HG03280 (cell line): Measurements from ENCODE around the gene MOV10L1.

Source experiments
- ATAC-seq: cut with Tn5 transposase; IDR thresholded peaks from one replicate; pipeline ENCODE4 v1.9.1; 2021; ENCODE audit warnings: mild to moderate bottlenecking, moderate library complexity; ENCODE audit not compliant: unreplicated experiment

The MOV10L1 gene

DNA sequence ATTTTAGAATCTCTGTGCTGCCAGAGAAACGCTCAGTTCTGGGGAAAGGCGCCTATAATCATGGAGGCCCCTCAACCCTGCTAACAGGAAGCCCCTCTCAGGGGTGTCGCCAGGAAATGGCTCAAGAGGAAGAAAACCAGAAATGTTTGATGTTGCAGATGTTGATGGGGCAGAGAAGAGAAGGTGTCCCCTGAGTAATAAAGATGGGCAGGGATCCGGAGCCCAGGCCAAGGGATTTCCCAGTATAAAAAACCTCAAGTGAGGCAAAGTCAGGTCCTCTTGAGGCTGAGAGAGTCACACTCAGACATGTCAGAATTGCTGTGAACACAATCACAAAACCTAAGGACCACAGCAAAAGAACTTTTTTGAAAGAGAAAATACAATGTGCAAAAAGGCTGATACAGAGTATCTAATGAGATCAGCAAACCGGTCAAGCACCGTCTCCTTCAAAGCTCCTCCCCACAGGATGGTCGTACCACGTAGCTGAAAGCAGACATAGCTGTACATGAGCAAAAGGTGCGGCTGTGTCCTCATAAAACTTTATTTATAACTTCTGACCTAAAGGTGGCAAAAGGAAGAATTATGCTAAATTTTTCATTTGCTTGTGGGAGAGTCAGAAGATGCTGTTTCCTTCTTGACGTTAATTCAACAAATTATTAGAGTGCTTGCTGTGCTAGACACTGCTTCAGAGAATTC is 12.2 kb downstream of the MOV10L1 start:
- ATAC-seq = no peak

DNA sequence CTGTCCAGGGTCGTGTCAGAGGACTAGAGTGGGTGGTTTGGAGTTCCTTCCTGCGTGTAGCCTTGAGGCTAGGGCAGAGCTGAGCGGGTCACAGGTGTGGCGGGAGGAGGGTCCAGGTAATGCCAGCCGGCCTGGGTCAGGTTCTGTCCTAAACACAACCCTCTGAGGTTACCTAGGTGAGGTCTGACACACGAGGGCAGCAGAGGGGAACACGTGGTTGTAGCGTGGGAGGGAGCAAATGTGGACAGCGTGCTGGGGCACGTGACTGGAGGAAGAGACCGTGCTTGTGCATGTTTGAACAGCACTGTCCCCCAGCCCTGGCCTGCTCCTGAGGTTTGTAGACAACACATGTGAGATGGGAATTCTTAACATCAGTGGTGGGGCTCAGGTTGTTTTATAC is 13.1 kb downstream of the MOV10L1 start:
- ATAC-seq = no peak

GRCh38 chr22:50104141-50104544 is 14.3 kb downstream of the MOV10L1 start:
- ATAC-seq = no peak

DNA sequence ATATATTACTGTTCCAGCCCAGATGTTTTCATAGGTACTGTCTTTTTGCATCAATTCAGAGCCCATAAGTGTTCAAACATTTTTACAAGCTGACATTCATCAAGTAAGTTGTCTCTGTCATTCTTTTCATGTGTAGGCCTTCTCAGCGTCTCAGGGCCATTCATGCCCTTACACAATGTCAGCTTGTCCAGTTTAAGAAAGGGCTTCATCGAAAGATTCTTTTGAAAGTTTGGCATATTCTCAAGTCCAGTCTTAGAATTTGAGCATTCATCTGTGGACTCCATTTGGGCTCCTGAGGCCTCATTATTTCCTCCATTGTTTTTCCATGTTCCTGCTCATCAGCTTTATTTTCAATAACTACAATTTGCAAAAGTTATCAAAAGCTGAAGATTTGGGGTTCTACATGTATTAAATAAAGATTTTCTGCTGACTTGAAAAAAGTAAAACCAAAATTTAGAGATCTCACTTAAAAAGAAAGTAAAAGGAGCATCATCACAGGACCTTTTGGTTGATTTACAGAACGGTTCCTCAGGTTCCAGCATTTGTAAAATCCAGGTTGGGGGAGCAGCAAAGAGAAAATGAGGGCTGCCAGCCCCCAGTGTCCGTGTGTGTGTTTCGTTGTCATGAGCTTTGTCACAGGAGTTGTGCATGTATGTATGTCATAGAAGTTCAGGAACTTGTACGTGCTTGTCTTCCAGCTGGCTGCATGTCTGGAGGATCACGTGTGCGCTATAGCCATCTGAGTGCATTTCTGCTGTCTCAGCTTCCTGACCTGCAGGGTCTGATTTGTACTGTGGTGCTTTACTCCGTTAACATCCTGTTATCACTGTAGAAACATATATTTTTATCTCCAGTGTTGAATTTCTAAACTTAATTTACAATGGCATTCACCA is 15.6 kb downstream of the MOV10L1 start:
- no peak for ATAC-seq

DNA sequence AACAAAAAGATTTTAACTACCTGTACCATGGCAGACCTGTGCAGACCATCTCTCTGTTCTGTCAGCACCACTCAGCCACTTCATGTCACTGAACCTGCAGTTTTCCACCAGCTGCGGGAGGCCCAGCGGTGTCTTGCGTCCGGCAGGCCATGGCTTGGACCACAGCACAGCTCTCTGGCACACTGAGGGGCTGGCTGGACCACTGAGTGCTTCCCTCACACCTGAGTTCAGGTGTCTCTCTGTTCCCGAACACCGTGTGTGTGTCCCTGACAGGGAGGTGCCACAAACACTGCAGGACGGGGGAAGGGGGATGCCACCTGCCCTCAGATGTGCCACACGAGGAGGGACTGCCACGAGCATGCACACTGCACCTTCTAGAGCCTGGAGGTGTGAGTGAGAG is 17.7 kb downstream of the MOV10L1 start:
- no peak for ATAC-seq

DNA sequence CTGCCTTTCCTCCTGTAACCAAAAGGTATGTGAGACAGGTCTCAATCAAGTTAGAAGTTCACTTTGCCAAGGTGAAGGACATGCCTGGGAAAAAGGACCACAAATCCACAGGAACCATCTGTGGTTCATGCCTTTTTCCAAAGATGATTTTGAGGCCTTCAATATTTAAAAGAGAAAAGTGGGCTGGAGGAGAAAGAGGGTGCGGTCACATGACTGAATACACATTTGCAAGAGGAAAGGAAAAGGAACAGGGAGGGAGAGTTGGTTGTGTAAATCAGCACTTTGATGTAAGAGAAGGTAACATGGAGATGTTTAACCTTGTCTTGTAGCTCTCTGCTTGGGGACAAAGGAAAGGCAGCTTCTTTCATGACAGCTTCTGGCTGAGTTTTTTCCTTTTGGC is 21.2 kb downstream of the MOV10L1 start:
- no peak for ATAC-seq

DNA sequence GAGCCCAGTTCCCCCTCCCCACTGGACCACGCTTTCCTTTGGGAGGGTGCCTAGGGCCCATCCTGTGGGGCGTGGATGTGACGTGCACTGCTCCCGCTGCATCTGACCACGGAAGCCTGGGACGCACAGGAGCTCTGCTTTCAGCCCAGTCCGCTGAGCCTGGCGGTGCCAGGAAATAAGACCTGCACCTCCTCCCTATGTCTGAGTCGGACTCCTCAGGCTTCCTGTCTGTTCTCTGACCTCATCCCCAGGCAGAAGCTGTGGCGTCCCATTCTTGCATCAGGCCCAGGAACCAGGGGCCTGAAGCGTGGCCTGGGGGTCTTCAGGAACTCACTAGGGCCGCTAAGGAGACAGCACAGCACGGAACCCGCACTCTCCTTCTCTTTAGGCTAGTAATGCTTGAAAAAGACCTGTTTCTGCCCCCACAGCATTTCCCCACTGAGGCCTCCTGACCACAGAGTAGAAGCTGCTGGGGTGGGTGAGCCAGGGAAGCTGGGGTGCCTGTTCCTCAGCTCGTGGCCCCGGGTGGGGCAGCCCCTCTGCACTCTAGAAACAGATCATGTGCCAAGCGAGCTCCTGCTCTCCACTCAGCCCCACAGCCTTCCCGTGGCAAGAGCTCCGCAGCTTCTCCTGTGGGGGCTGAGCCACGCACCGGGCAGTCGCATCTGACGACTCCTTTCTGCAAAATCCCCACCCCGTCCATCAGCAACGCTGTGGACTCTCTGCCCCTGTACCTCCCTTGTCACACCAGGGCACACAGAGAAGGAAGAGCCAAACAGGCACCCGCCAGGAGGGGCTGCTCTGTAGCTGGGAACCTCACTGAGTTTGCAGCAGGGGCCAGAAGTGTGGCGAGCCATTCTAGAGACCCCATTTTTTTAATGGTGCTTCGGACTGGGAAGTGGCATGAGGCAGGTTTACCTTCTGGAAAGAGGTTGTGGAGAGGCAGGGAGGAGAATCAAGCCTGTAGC is 22.6 kb downstream of the MOV10L1 start:
- ATAC-seq = no peak

GRCh38 chr22:50114221-50115021 is 24.6 kb downstream of the MOV10L1 start:
- no peak for ATAC-seq

GRCh38 chr22:50115693-50116092 is 25.9 kb downstream of the MOV10L1 start:
- ATAC-seq = no peak

- ATAC-seq = no peak
These were observed 27.5 kb downstream of the MOV10L1 start for GRCh38 chr22:50117168-50117762.

GRCh38 chr22:50118129-50118528 is 28.3 kb downstream of the MOV10L1 start:
- no peak for ATAC-seq

DNA sequence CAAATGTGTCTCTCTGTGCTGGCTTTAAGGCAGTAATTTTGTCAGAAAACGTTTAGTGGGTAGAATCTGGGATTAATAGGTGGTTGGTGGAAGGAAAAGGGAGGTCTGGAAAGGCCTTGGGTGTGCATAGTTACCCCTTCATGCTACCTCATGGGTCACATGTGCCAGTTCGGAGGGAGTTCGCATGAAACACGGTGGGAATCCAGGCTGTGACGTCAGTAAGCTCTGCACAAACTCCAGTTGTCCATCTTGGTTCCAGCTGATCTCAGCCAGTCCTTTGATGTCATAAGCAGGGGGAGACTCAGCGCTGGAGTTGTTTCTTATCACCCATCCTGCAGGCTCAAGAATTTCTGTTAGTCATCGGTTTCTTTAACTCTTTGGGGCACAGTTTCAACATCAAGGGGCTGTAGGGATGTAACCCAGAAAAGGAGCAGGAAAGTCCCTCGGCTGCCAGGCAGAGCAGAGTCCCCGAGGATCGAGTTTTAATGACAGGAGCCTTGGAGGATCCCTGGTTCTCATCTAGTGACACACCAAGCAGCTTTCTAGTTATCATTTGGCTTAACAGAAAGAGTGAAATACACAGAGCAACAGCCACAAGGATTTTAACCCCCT is 28.9 kb downstream of the MOV10L1 start:
- no peak for ATAC-seq

GRCh38 chr22:50119169-50119767 is 29.5 kb downstream of the MOV10L1 start:
- ATAC-seq = no peak

GRCh38 chr22:50119768-50120251 is 30.0 kb downstream of the MOV10L1 start:
- no peak for ATAC-seq

GRCh38 chr22:50121202-50121740 is 31.5 kb downstream of the MOV10L1 start:
- ATAC-seq = no peak

DNA sequence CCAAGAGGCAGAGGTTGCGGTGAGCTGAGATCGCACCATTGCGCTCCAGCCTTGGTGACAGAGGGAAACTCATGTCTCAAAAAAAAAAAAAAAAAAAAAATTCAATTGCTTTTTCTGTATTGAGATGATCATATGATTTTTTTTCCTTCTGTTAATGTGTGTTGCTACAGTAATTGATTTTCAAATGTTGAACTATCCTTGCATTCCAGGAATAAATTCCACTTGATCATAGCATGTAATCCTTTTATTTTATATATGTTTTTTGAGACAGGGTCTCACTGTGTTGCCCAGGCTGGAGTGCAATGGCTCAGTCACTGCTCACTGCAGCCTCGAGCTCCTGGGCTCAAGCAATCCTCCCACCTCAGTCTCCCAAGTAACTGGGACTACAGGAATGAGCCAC is 33.3 kb downstream of the MOV10L1 start:
- no peak for ATAC-seq

DNA sequence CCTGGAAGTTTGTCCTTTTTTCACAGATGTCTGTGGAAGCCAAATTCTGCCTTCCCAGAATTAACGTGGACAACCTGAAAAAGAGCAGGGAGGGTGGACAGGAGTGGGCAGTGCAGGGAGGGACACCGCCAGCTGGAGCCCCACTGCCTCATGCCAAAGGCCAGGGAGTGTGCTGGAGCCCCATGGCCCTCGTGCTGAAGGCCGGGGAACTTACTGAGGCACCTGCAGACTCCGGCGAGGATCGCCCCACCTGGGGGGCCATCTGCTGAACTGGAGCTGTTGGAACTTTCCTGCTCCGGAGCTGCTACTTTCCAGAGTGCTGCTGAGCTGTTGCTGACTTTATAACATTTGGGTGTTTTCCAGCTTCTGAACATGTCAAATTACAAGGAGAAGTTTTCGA is 35.2 kb downstream of the MOV10L1 start:
- no peak for ATAC-seq

DNA sequence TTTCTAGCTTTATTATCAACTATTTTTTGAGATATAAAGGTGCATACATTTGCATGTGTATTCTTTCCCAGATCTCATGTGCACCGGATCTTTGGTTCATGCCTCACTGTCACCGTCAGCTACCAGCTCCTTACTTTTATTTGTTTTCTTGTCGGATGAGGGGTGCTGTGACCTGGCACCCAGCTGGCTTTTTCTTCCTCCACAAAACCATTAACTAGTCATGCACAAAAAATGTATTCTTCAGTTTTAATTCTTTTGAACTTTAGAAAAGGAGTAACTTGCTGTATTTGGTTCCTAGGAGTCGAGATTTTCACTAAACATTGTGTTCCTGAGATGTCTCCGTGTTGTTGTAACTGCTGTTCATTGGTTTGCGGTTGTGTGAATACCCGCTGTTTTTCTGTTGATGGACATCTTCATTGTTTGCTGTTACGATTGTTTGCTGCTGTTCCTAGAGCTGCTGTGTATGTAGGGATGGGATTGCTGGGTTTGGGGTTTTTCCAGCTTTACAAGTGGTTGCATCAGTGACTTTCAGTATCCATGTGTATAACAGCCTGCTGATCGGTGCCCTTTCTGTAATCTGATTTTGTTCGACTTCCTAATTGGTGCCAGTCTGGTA is 39.4 kb downstream of the MOV10L1 start:
- ATAC-seq = no peak
